Measurements from ENCODE around the gene PPP6R3. TPM values are rescaled to one million over a fixed set of nuclear protein-coding genes. Genes with fewer than 3 reads are reported as not detected.
A peak's percentile ranks its signal among the peaks of the same experiment; 100 is the strongest.
"Not testable (repeated sequence)": the region's sequence is repeated elsewhere in the genome, so short reads cannot be mapped to it uniquely, and the experiment has no call there.

PPP6R3 gene
- total RNA-seq, 1 donor from 2014 or later: 83.5 TPM

GRCh38 chr11:68533945-68534344 lies 73.4 kb downstream of the PPP6R3 start:
- DNase-seq (ENCODE audit: missing footprints): no peak
- intact Hi-C loops (cut with DNase I): no loop called here
- ATAC-seq: peak; percentile 35

- intact Hi-C loops (cut with DNase I): no loop called here
- DNase-seq (ENCODE audit: missing footprints) (no peak), ATAC-seq (no peak)
Measured at GRCh38 chr11:68535098-68535497, 74.5 kb downstream of the PPP6R3 start.

GRCh38 chr11:68536706-68537105 lies 76.2 kb downstream of the PPP6R3 start:
- intact Hi-C loops (cut with DNase I): no loop called here
- ATAC-seq (no peak), DNase-seq (ENCODE audit: missing footprints) (no peak)

- ATAC-seq: no peak
- DNase-seq (ENCODE audit: missing footprints): no peak
- intact Hi-C loops (cut with DNase I): no loop called here
Measured at GRCh38 chr11:68538025-68538424, 77.5 kb downstream of the PPP6R3 start.

GRCh38 chr11:68539395-68539794 lies 78.8 kb downstream of the PPP6R3 start:
- DNase-seq (ENCODE audit: missing footprints) (no peak), ATAC-seq (no peak)
- intact Hi-C loops (cut with DNase I): no loop called here

- intact Hi-C loops (cut with DNase I); ATAC-seq: not testable (repeated sequence)
Measured at GRCh38 chr11:68540504-68540903, 80.0 kb downstream of the PPP6R3 start.

GRCh38 chr11:68541116-68541515 lies 80.6 kb downstream of the PPP6R3 start:
- DNase-seq (ENCODE audit: missing footprints) (no peak), ATAC-seq (no peak)
- intact Hi-C loops (cut with DNase I): no loop called here

More at GRCh38 chr11:68540504-68540903, 80.0 kb downstream of the PPP6R3 start:
- not testable (repeated sequence) for DNase-seq (ENCODE audit: missing footprints)

- intact Hi-C loops (cut with DNase I): no loop called here
- no peak for ATAC-seq
- no peak for DNase-seq (ENCODE audit: missing footprints)
Measured at GRCh38 chr11:68541991-68542390, 81.4 kb downstream of the PPP6R3 start.

GRCh38 chr11:68542617-68543016 lies 82.1 kb downstream of the PPP6R3 start:
- intact Hi-C loops (cut with DNase I): no loop called here
- ATAC-seq (no peak), DNase-seq (ENCODE audit: missing footprints) (no peak)

- no peak for DNase-seq (ENCODE audit: missing footprints)
- intact Hi-C loops (cut with DNase I): no loop called here
- ATAC-seq: peak; percentile 16
Measured at GRCh38 chr11:68543594-68543993, 83.0 kb downstream of the PPP6R3 start.

GRCh38 chr11:68545347-68545746 lies 84.8 kb downstream of the PPP6R3 start:
- intact Hi-C loops (cut with DNase I): loop anchor here (5.0 kb wide), 1 partner anchor 73 kb away; no protein-coding TSS in a partner anchor
- no peak for DNase-seq (ENCODE audit: missing footprints)

GRCh38 chr11:68545796-68546195 lies 85.2 kb downstream of the PPP6R3 start:
- DNase-seq (ENCODE audit: missing footprints) (no peak), ATAC-seq (peak; percentile 66)
- intact Hi-C loops (cut with DNase I): loop anchor here (5.0 kb wide), 1 partner anchor 73 kb away; no protein-coding TSS in a partner anchor

More at GRCh38 chr11:68545347-68545746, 84.8 kb downstream of the PPP6R3 start:
- ATAC-seq: no peak

- DNase-seq (ENCODE audit: missing footprints) (no peak), ATAC-seq (no peak)
- intact Hi-C loops (cut with DNase I): loop anchor here (5.0 kb wide), 1 partner anchor 74 kb away; no protein-coding TSS in a partner anchor
Measured at GRCh38 chr11:68546555-68546954, 86.0 kb downstream of the PPP6R3 start.

- ATAC-seq (no peak), DNase-seq (ENCODE audit: missing footprints) (no peak)
Measured at GRCh38 chr11:68549789-68550484, 89.4 kb downstream of the PPP6R3 start.

GRCh38 chr11:68550485-68550817 lies 89.9 kb downstream of the PPP6R3 start:
- no peak for ATAC-seq
- DNase-seq (ENCODE audit: missing footprints): no peak
- intact Hi-C loops (cut with DNase I): no loop called here

More at GRCh38 chr11:68549789-68550484, 89.4 kb downstream of the PPP6R3 start:
- intact Hi-C loops (cut with DNase I): loop anchor here (5.0 kb wide), 1 partner anchor 78 kb away; no protein-coding TSS in a partner anchor

GRCh38 chr11:68551223-68551622 lies 90.7 kb downstream of the PPP6R3 start:
- no peak for ATAC-seq
- DNase-seq (ENCODE audit: missing footprints): no peak
- intact Hi-C loops (cut with DNase I): no loop called here

- ATAC-seq (no peak), DNase-seq (ENCODE audit: missing footprints) (no peak)
- intact Hi-C loops (cut with DNase I): no loop called here
Measured at GRCh38 chr11:68551777-68552176, 91.2 kb downstream of the PPP6R3 start.

GRCh38 chr11:68552542-68552941 lies 92.0 kb downstream of the PPP6R3 start:
- intact Hi-C loops (cut with DNase I): no loop called here
- DNase-seq (ENCODE audit: missing footprints) (no peak), ATAC-seq (peak; percentile 9)

GRCh38 chr11:68560216-68560615 lies 99.7 kb downstream of the PPP6R3 start:
- ATAC-seq (no peak), DNase-seq (ENCODE audit: missing footprints) (no peak)
- intact Hi-C loops (cut with DNase I): no loop called here

GRCh38 chr11:68563454-68563853 lies 102.9 kb downstream of the PPP6R3 start:
- intact Hi-C loops (cut with DNase I): no loop called here
- DNase-seq (ENCODE audit: missing footprints) (no peak), ATAC-seq (no peak)

GRCh38 chr11:68564261-68564660 lies 103.7 kb downstream of the PPP6R3 start:
- ATAC-seq (no peak), DNase-seq (ENCODE audit: missing footprints) (no peak)
- intact Hi-C loops (cut with DNase I): no loop called here

All from Right ventricle myocardium inferior (tissue), 1 donor.